ENCODE data around the gene CAPN10. TPM values are rescaled to one million over a fixed set of nuclear protein-coding genes. Genes with fewer than 3 reads are reported as not detected.
"Not testable (repeated sequence)": the region's sequence is repeated elsewhere in the genome, so short reads cannot be mapped to it uniquely, and the experiment has no call there.

Gene CAPN10
- total and polyA plus RNA-seq, 12 donors, result 4.7 to 158 (median 25.1) TPM

- DNase-seq, result peak; percentile 99 to 100 (median 100)
- Histone ChIP-seq H3K4me1 (replicated peaks in 1 of 2) (peaks cover 24 to 55% of the 10 kb centered on the region in 2 donors), H3K4me3 (peak overlapping the region; percentile 51 to 89 (median 77)), H3K36me3 (replicated peaks in 1 of 2) (no peaks in the 10 kb centered on the region), H3K9me3 (replicated peaks in 1 of 3) (no peaks in the 10 kb centered on the region), H3K27me3 (no peaks in the 10 kb centered on the region), H3K27ac (peak overlapping the region; percentile 95 to 99 (median 98))
- 0 to 1% (median 0%) methylated on average over 1 to 101 of the region's 101 CpGs for WGBS, 4 donors
- peak; percentile 88 to 95 for TF ChIP-seq POLR2A (IDR thresholded peaks at IDR 0.05)
- TF ChIP-seq, protein P1, sequence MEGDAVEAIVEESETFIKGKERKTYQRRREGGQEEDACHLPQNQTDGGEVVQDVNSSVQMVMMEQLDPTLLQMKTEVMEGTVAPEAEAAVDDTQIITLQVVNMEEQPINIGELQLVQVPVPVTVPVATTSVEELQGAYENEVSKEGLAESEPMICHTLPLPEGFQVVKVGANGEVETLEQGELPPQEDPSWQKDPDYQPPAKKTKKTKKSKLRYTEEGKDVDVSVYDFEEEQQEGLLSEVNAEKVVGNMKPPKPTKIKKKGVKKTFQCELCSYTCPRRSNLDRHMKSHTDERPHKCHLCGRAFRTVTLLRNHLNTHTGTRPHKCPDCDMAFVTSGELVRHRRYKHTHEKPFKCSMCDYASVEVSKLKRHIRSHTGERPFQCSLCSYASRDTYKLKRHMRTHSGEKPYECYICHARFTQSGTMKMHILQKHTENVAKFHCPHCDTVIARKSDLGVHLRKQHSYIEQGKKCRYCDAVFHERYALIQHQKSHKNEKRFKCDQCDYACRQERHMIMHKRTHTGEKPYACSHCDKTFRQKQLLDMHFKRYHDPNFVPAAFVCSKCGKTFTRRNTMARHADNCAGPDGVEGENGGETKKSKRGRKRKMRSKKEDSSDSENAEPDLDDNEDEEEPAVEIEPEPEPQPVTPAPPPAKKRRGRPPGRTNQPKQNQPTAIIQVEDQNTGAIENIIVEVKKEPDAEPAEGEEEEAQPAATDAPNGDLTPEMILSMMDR (IDR thresholded peaks at IDR 0.05), result peak in 2 of 6 experiments; percentile 50 to 53
- intact Hi-C loops (cut with DNase I), result no loop called here
Observed at GRCh38 chr2:240560480-240561324, 25.8 kb upstream of the CAPN10 start.

- intact Hi-C loops (cut with DNase I), result no loop called here
- H3K4me1 ChIP-seq (replicated peaks in 1 of 2), result peaks cover 29 to 60% of the 10 kb centered on the region in 2 donors
- DNase-seq, result peak in 5 of 7 donors; percentile 20 to 63 (median 33)
Observed at GRCh38 chr2:240561325-240561971, 25.1 kb upstream of the CAPN10 start.

DNA sequence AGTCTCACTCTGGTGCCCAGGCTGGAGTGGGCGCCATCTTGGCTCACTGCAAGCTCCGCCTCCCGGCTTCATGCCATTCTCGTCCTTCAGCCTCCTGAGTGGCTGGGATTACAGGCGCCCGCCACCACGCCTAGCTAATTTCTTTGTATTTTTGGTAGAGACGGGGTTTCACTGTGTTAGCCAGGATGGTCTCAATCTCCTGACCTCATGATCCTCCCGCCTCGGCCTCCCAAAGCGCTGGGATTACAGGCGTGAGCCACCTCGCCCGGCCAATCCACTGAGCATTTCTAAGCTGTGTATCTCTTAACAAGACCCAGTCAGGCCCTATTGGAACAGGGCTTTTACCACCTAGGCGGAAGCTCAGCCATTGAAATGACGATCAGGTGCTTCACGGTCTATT, 23.3 kb upstream of the CAPN10 start:
- H3K36me3 ChIP-seq (replicated peaks in 1 of 2); H3K4me3 ChIP-seq; intact Hi-C loops (cut with DNase I); H3K27me3 ChIP-seq; H3K9me3 ChIP-seq (replicated peaks in 1 of 3); H3K27ac ChIP-seq: not testable (repeated sequence)
- peaks cover 35 to 59% of the 10 kb centered on the region in 2 donors for H3K4me1 ChIP-seq (replicated peaks in 1 of 2)
- peak in 4 of 7 donors; percentile 6 to 51 (median 14) for DNase-seq
- 94 to 99% (median 95%) methylated on average over 17 of the region's 17 CpGs for WGBS, 4 donors

More at GRCh38 chr2:240561325-240561971, 25.1 kb upstream of the CAPN10 start:
- no peak for TF ChIP-seq POLR2A (IDR thresholded peaks at IDR 0.05)
- TF ChIP-seq, protein P1 (IDR thresholded peaks at IDR 0.05), result peak in 2 of 6 experiments; percentile 41 to 53
- 16 to 26% (median 17%) methylated on average over 9 to 14 of the region's 14 CpGs for WGBS, 4 donors
- H3K27ac ChIP-seq, result peak overlapping the region; percentile 82 to 99 (median 98)
- no peaks in the 10 kb centered on the region for H3K9me3 ChIP-seq (replicated peaks in 1 of 3)
- peak overlapping the region in 2 of 4 donors; percentile 36 to 73 for H3K4me3 ChIP-seq
- H3K36me3 ChIP-seq (replicated peaks in 1 of 2), result no peaks in the 10 kb centered on the region
- H3K27me3 ChIP-seq, result no peaks in the 10 kb centered on the region

GRCh38 chr2:240563951-240564560, 22.5 kb upstream of the CAPN10 start:
- Histone ChIP-seq H3K27me3 (no peaks in the 10 kb centered on the region), H3K9me3 (replicated peaks in 1 of 3) (no peaks in the 10 kb centered on the region), H3K27ac (peak overlapping the region in 1 of 5 donors; percentile 97), H3K36me3 (replicated peaks in 1 of 2) (no peaks in the 10 kb centered on the region), H3K4me3 (no peak overlapping the region), H3K4me1 (replicated peaks in 1 of 2) (peaks cover 35 to 52% of the 10 kb centered on the region in 2 donors)
- TF ChIP-seq POLR2A (IDR thresholded peaks at IDR 0.05), result no peak
- TF ChIP-seq, protein P1 (IDR thresholded peaks at IDR 0.05), result no peak
- peak in 4 of 7 donors; percentile 4 to 48 (median 14) for DNase-seq
- intact Hi-C loops (cut with DNase I), result no loop called here
- WGBS, 4 donors, result 88 to 94% (median 91%) methylated on average over 12 of the region's 12 CpGs
